ENCODE data around the gene RAI14.
"Not testable (repeated sequence)": the region's sequence is repeated elsewhere in the genome, so short reads cannot be mapped to it uniquely, and the experiment has no call there.

The RAI14 gene

GRCh38 chr5:34736445-34737115 lies 80.5 kb downstream of the RAI14 start:
- no peak for DNase-seq

GRCh38 chr5:34737731-34738130 lies 81.6 kb downstream of the RAI14 start:
- no peak for DNase-seq

GRCh38 chr5:34738381-34738780 lies 82.3 kb downstream of the RAI14 start:
- DNase-seq = no peak

GRCh38 chr5:34740389-34740806 lies 84.3 kb downstream of the RAI14 start:
- DNase-seq = no peak

GRCh38 chr5:34742061-34742460 lies 85.9 kb downstream of the RAI14 start:
- no peak for DNase-seq

- DNase-seq = no peak
These were observed 87.8 kb downstream of the RAI14 start for GRCh38 chr5:34743878-34744277.

GRCh38 chr5:34748431-34748830 lies 92.3 kb downstream of the RAI14 start:
- DNase-seq = no peak

GRCh38 chr5:34749431-34749873 lies 93.3 kb downstream of the RAI14 start:
- DNase-seq = no peak

GRCh38 chr5:34750206-34750605 lies 94.1 kb downstream of the RAI14 start:
- DNase-seq = no peak

GRCh38 chr5:34751807-34752736 lies 95.9 kb downstream of the RAI14 start:
- no peak for DNase-seq

- DNase-seq = not testable (repeated sequence)
These were observed 97.1 kb downstream of the RAI14 start for GRCh38 chr5:34753236-34753635.

GRCh38 chr5:34755926-34756325 lies 99.8 kb downstream of the RAI14 start:
- DNase-seq = no peak

- DNase-seq = no peak
These were observed 100.9 kb downstream of the RAI14 start for GRCh38 chr5:34756781-34757624.

- no peak for DNase-seq
These were observed 102.4 kb downstream of the RAI14 start for GRCh38 chr5:34758514-34758913.

GRCh38 chr5:34759213-34759612 lies 103.1 kb downstream of the RAI14 start:
- not testable (repeated sequence) for DNase-seq

GRCh38 chr5:34765662-34766061 lies 109.5 kb downstream of the RAI14 start:
- no peak for DNase-seq

GRCh38 chr5:34767180-34767579 lies 111.1 kb downstream of the RAI14 start:
- DNase-seq = no peak

- no peak for DNase-seq
These were observed 114.4 kb downstream of the RAI14 start for GRCh38 chr5:34770486-34770885.

GRCh38 chr5:34771076-34771475 lies 114.9 kb downstream of the RAI14 start:
- DNase-seq = no peak

- no peak for DNase-seq
These were observed 116.4 kb downstream of the RAI14 start for GRCh38 chr5:34772267-34773098.

GRCh38 chr5:34774139-34774538 lies 118.0 kb downstream of the RAI14 start:
- no peak for DNase-seq

GRCh38 chr5:34774678-34775077 lies 118.5 kb downstream of the RAI14 start:
- DNase-seq = not testable (repeated sequence)

Data from DMS 273 treated with DMSO at 0.1 percent for 48 hours (cell line).